Hepatocyte (in vitro differentiated cells): ENCODE data around the gene ZKSCAN2. TPM values are rescaled to one million over a fixed set of nuclear protein-coding genes. Genes with fewer than 3 reads are reported as not detected.

Experiments
- DNase-seq: peaks from one replicate; pipeline ENCODE4 v3.0.0-alpha.2; 2016; ENCODE audit warnings: low spot score
- H2AFZ ChIP-seq: fragments of 200-600 bp; sonication (generic); 2 replicates; pipeline ENCODE4 v1.6.0; 2016; ENCODE audit warnings: antibody characterized with exemption, mild to moderate bottlenecking
- H3K27ac ChIP-seq: fragments of 200-600 bp; sonication (generic); 2 replicates; pipeline ENCODE4 v1.5.1; 2016; ENCODE audit warnings: mild to moderate bottlenecking
- H3K27me3 ChIP-seq: fragments of 200-600 bp; sonication (generic); 2 replicates; pipeline ENCODE4 v1.6.1; 2016
- H3K36me3 ChIP-seq: fragments of 200-600 bp; sonication (generic); replicated peaks from 2 replicates; pipeline ENCODE4 v1.5.1; 2016; ENCODE audit warnings: low read depth; ENCODE audit not compliant: insufficient read depth
- H3K4me1 ChIP-seq: fragments of 200-600 bp; sonication (generic); 2 replicates; pipeline ENCODE4 v1.5.1; 2016; ENCODE audit warnings: mild to moderate bottlenecking, moderate library complexity; ENCODE audit not compliant: insufficient read depth
- H3K4me2 ChIP-seq: fragments of 200-600 bp; sonication (generic); 2 replicates; pipeline ENCODE4 v1.6.0; 2016
- H3K4me3 ChIP-seq: fragments of 200-600 bp; sonication (generic); 2 replicates; pipeline ENCODE4 v1.5.1; 2016; ENCODE audit warnings: mild to moderate bottlenecking
- H3K79me2 ChIP-seq: fragments of 200-600 bp; sonication (generic); 2 replicates; pipeline ENCODE4 v1.6.0; 2017; ENCODE audit warnings: mild to moderate bottlenecking
- H3K9me2 ChIP-seq: fragments of 200-600 bp; sonication (generic); replicated peaks from 2 replicates; pipeline ENCODE4 v1.6.0; 2017; ENCODE audit warnings: mild to moderate bottlenecking; ENCODE audit not compliant: insufficient read depth
- H3K9me3 ChIP-seq: fragments of 200-600 bp; sonication (generic); 2 replicates; pipeline ENCODE4 v1.5.1; 2016; ENCODE audit warnings: low read depth, mild to moderate bottlenecking
- H4K20me1 ChIP-seq: fragments of 200-600 bp; sonication (generic); 2 replicates; pipeline ENCODE4 v1.6.0; 2016; ENCODE audit warnings: mild to moderate bottlenecking; ENCODE audit not compliant: insufficient read depth, poor library complexity, severe bottlenecking
- EZH2 ChIP-seq: fragments of 200-600 bp; sonication (generic); IDR thresholded peaks from 2 replicates; pipeline ENCODE4 v1.6.1; 2016; ENCODE audit warnings: antibody characterized with exemption, mild to moderate bottlenecking, borderline replicate concordance
- EZH2phosphoT487 ChIP-seq: fragments of 200-600 bp; sonication (generic); IDR thresholded peaks from one replicate; pipeline ENCODE4 v1.6.1; 2018; ENCODE audit warnings: antibody characterized with exemption, mild to moderate bottlenecking, low read depth, moderate library complexity; ENCODE audit not compliant: unreplicated experiment, severe bottlenecking
- WGBS: methylation state at CpG from one replicate; pipeline ENCODE4 v1.1.6; 2016; ENCODE audit warnings: low lambda C conversion rate; ENCODE audit errors: missing lambda C conversion rate; 5-methylcytosine and 5-hydroxymethylcytosine counted together
- polyA plus RNA-seq: library from polyadenylated mRNA; unstranded; fragments of >200 nt; fragmentation: Nextera tagmentation; extraction: Ambion mirVana; gene quantifications from 2 replicates; pipeline ENCODE4 v1.2.1, GENCODE V29; 2016
- total RNA-seq: library from RNA; depleted of rRNA; stranded (reverse); fragments of >200 nt; gene quantifications from 2 replicates; pipeline ENCODE4 v1.2.3, GENCODE V29; 2014
- TF ChIP-seq, protein P1 (sequence below): fragments of 200-600 bp; sonication (generic); IDR thresholded peaks from 2 replicates; pipeline ENCODE4 v1.5.1; 2016; ENCODE audit warnings: antibody characterized with exemption, mild to moderate bottlenecking; ENCODE audit not compliant: poor library complexity

The ZKSCAN2 gene
- total and polyA plus RNA-seq, 2 experiments from 2014 or later = 2.5 to 8.0 TPM

- peaks cover 4% of the 10 kb centered on the region for H4K20me1 ChIP-seq
- H3K9me2 ChIP-seq = no peaks in the 10 kb centered on the region
- WGBS = 96% methylated on average over 2 of the region's 2 CpGs
- H3K9me3 ChIP-seq = no peaks in the 10 kb centered on the region
- H3K4me3 ChIP-seq = no peak overlapping the region
- H3K36me3 ChIP-seq = peaks cover 5% of the 10 kb centered on the region
- TF ChIP-seq EZH2 (no peak), EZH2phosphoT487 (no peak)
- TF ChIP-seq, protein P1, sequence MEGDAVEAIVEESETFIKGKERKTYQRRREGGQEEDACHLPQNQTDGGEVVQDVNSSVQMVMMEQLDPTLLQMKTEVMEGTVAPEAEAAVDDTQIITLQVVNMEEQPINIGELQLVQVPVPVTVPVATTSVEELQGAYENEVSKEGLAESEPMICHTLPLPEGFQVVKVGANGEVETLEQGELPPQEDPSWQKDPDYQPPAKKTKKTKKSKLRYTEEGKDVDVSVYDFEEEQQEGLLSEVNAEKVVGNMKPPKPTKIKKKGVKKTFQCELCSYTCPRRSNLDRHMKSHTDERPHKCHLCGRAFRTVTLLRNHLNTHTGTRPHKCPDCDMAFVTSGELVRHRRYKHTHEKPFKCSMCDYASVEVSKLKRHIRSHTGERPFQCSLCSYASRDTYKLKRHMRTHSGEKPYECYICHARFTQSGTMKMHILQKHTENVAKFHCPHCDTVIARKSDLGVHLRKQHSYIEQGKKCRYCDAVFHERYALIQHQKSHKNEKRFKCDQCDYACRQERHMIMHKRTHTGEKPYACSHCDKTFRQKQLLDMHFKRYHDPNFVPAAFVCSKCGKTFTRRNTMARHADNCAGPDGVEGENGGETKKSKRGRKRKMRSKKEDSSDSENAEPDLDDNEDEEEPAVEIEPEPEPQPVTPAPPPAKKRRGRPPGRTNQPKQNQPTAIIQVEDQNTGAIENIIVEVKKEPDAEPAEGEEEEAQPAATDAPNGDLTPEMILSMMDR = no peak
- no peak overlapping the region for H3K4me2 ChIP-seq
- no peak overlapping the region for H3K27ac ChIP-seq
- no peak for DNase-seq
- H3K27me3 ChIP-seq = no peaks in the 10 kb centered on the region
- H3K79me2 ChIP-seq = peaks cover 12% of the 10 kb centered on the region
- peaks cover 1% of the 10 kb centered on the region for H3K4me1 ChIP-seq
- H2AFZ ChIP-seq = no peak overlapping the region
These were observed 7.2 kb downstream of the ZKSCAN2 start for GRCh38 chr16:25250467-25250866.

- H3K4me1 ChIP-seq = no peaks in the 10 kb centered on the region
- H3K79me2 ChIP-seq = no peaks in the 10 kb centered on the region
- H3K4me3 ChIP-seq = no peak overlapping the region
- no peaks in the 10 kb centered on the region for H4K20me1 ChIP-seq
- no peaks in the 10 kb centered on the region for H3K9me2 ChIP-seq
- WGBS = 90% methylated on average over 3 of the region's 3 CpGs
- H3K36me3 ChIP-seq = no peaks in the 10 kb centered on the region
- H3K9me3 ChIP-seq = no peaks in the 10 kb centered on the region
- no peak overlapping the region for H3K4me2 ChIP-seq
- H3K27ac ChIP-seq = no peak overlapping the region
- DNase-seq = no peak
- TF ChIP-seq, protein P1 = no peak
- TF ChIP-seq EZH2phosphoT487 (no peak), EZH2 (no peak)
- H3K27me3 ChIP-seq = no peaks in the 10 kb centered on the region
- no peak overlapping the region for H2AFZ ChIP-seq
These were observed 21.7 kb downstream of the ZKSCAN2 start for GRCh38 chr16:25235991-25236390.

- WGBS = 92% methylated on average over 10 of the region's 10 CpGs
- Histone ChIP-seq H3K4me1 (no peaks in the 10 kb centered on the region), H3K36me3 (no peaks in the 10 kb centered on the region), H4K20me1 (no peaks in the 10 kb centered on the region), H3K9me3 (no peaks in the 10 kb centered on the region), H3K4me3 (no peak overlapping the region), H3K4me2 (no peak overlapping the region), H3K27me3 (no peaks in the 10 kb centered on the region), H3K27ac (no peak overlapping the region), H3K79me2 (no peaks in the 10 kb centered on the region), H2AFZ (no peak overlapping the region), H3K9me2 (no peaks in the 10 kb centered on the region)
- DNase-seq = no peak
- TF ChIP-seq, protein P1 = no peak
- no peak for TF ChIP-seq EZH2phosphoT487
- TF ChIP-seq EZH2 = no peak
These were observed 29.3 kb downstream of the ZKSCAN2 start for GRCh38 chr16:25228372-25228771.
